Measurements from ENCODE around the gene DTYMK. TPM values are rescaled to one million over a fixed set of nuclear protein-coding genes. Genes with fewer than 3 reads are reported as not detected.

DTYMK gene
- total and polyA plus RNA-seq, 2 donors (not counting 1 experiment from before 2014, with no cell fraction given), result 19.5 to 26.3 TPM

GRCh38 chr2:241728000-241728399 is 41.4 kb upstream of the DTYMK start:
- Histone ChIP-seq H3K4me2 (replicated peaks; ENCODE audit: low read depth, low read length, poor library complexity, severe bottlenecking) (no peak overlapping the region), H3K4me3 (ENCODE audit: control extremely low read depth in 1 of 5, extremely low read depth in 1 of 5, insufficient read depth in 1 of 5, low read depth in 2 of 5, low read length in 4 of 5) (no peak overlapping the region), H3K9me3 (ENCODE audit: control extremely low read depth in 1 of 3, control insufficient read depth in 2 of 3, insufficient read depth in 1 of 3, low read length in 2 of 3) (peaks cover 0 to 11% (median 1%) of the 10 kb centered on the region in 3 donors), H3K9ac (ENCODE audit: low read length) (no peak overlapping the region), H4K20me1 (ENCODE audit: control insufficient read depth, insufficient read depth, low read length, poor library complexity, severe bottlenecking) (no peaks in the 10 kb centered on the region), H3K36me3 (replicated peaks in 1 of 2; ENCODE audit: control extremely low read depth in 1 of 2, control insufficient read depth in 1 of 2, extremely low read depth in 1 of 2, insufficient read depth in 2 of 2, low read length in 1 of 2) (peaks cover 2 to 9% of the 10 kb centered on the region in 2 experiments), H3K27me3 (replicated peaks in 1 of 4; ENCODE audit: control extremely low read depth in 1 of 4, control insufficient read depth in 3 of 4, insufficient read depth in 4 of 4, low read length in 3 of 4) (no peaks in the 10 kb centered on the region), H3K4me1 (ENCODE audit: control insufficient read depth in 2 of 2, insufficient read depth in 2 of 2, low read length in 2 of 2) (peaks cover 0 to 10% of the 10 kb centered on the region in 2 donors), H3K79me2 (ENCODE audit: control insufficient read depth, insufficient read depth, low read length) (peaks cover 2% of the 10 kb centered on the region), H2AFZ (ENCODE audit: insufficient read depth, low read depth, low read length, poor library complexity, severe bottlenecking) (no peak overlapping the region), H3K27ac (ENCODE audit: low read length in 2 of 2) (no peak overlapping the region)
- DNase-seq (no peak), ATAC-seq (ENCODE audit: low read depth) (no peak)
- Mint-ChIP-seq H3K9me3 (ENCODE audit: insufficient read depth) (no peaks in the 10 kb centered on the region), H3K4me3 (no peak overlapping the region), H3K27ac (no peak overlapping the region), H3K27me3 (no peaks in the 10 kb centered on the region), H3K4me1 (peaks cover 23% of the 10 kb centered on the region)
- TF ChIP-seq EZH2 (IDR thresholded peaks at IDR 0.05; ENCODE audit: borderline replicate concordance, insufficient read depth, low read depth, low read length, poor library complexity, severe bottlenecking) (no peak), CTCF (IDR thresholded peaks at IDR 0.05) (no peak)
- WGBS (ENCODE audit: insufficient coverage), result 93% methylated on average over 6 of the region's 8 CpGs
- POLR2A ChIA-PET, result no interaction called here
- intact Hi-C loops (cut with micrococcal nuclease), result no loop called here
- CTCF ChIA-PET, result interaction anchor here (0.9 to 1.4 kb wide), 3 partner anchors 13 to 26 kb away, joined by 3 read pairs; partner anchors contain the start of gene ING5

GRCh38 chr2:241726459-241726858 is 39.8 kb upstream of the DTYMK start:
- Mint-ChIP-seq H3K4me3 (no peak overlapping the region), H3K27me3 (no peaks in the 10 kb centered on the region), H3K27ac (no peak overlapping the region), H3K9me3 (ENCODE audit: insufficient read depth) (no peaks in the 10 kb centered on the region), H3K4me1 (peaks cover 13% of the 10 kb centered on the region)
- 95% methylated on average over 13 of the region's 16 CpGs for WGBS (ENCODE audit: insufficient coverage)
- TF ChIP-seq EZH2 (IDR thresholded peaks at IDR 0.05; ENCODE audit: borderline replicate concordance, insufficient read depth, low read depth, low read length, poor library complexity, severe bottlenecking) (no peak), CTCF (IDR thresholded peaks at IDR 0.05) (no peak)
- DNase-seq (no peak), ATAC-seq (ENCODE audit: low read depth) (no peak)
- H3K36me3 ChIP-seq (replicated peaks in 1 of 2; ENCODE audit: control extremely low read depth in 1 of 2, control insufficient read depth in 1 of 2, extremely low read depth in 1 of 2, insufficient read depth in 2 of 2, low read length in 1 of 2), result peaks cover 2 to 21% of the 10 kb centered on the region in 2 experiments
- no peaks in the 10 kb centered on the region for H3K4me1 ChIP-seq (ENCODE audit: control insufficient read depth in 2 of 2, insufficient read depth in 2 of 2, low read length in 2 of 2)
- ChIA-PET CTCF (interaction anchor here (1.6 kb wide), 1 partner anchor 23 kb away, joined by 3 read pairs; no protein-coding TSS in a partner anchor), POLR2A (interaction anchor here (0.6 kb wide), 1 partner anchor 20 kb away, joined by 9 read pairs; no protein-coding TSS in a partner anchor)
- peaks cover 14% of the 10 kb centered on the region for H3K79me2 ChIP-seq (ENCODE audit: control insufficient read depth, insufficient read depth, low read length)
- H2AFZ ChIP-seq (ENCODE audit: insufficient read depth, low read depth, low read length, poor library complexity, severe bottlenecking), result no peak overlapping the region
- intact Hi-C loops (cut with micrococcal nuclease), result no loop called here
- H3K27ac ChIP-seq (ENCODE audit: low read length in 2 of 2), result no peak overlapping the region
- no peak overlapping the region for H3K9ac ChIP-seq (ENCODE audit: low read length)
- H3K9me3 ChIP-seq (ENCODE audit: control extremely low read depth in 1 of 3, control insufficient read depth in 2 of 3, insufficient read depth in 1 of 3, low read length in 2 of 3), result peaks cover 0 to 17% (median 5%) of the 10 kb centered on the region in 3 donors
- H4K20me1 ChIP-seq (ENCODE audit: control insufficient read depth, insufficient read depth, low read length, poor library complexity, severe bottlenecking), result no peaks in the 10 kb centered on the region
- no peak overlapping the region for H3K4me3 ChIP-seq (ENCODE audit: control extremely low read depth in 1 of 5, extremely low read depth in 1 of 5, insufficient read depth in 1 of 5, low read depth in 2 of 5, low read length in 4 of 5)
- H3K4me2 ChIP-seq (replicated peaks; ENCODE audit: low read depth, low read length, poor library complexity, severe bottlenecking), result no peak overlapping the region
- no peaks in the 10 kb centered on the region for H3K27me3 ChIP-seq (replicated peaks in 1 of 4; ENCODE audit: control extremely low read depth in 1 of 4, control insufficient read depth in 3 of 4, insufficient read depth in 4 of 4, low read length in 3 of 4)
